HepG2 (cell line): ENCODE measurements around the gene ZNF175. TPM values are rescaled to one million over a fixed set of nuclear protein-coding genes. Genes with fewer than 3 reads are reported as not detected.

Experiments
- ATAC-seq: fragments of 200-7000 bp; cut with Tn5 transposase; 3 replicates; pipeline ENCODE4 v1.9.1; 2020; ENCODE audit warnings: mild to moderate bottlenecking, moderate library complexity
- BruUV-seq: library from RNA; stranded (reverse); fragments of 400-500 nt; replicated peaks from 2 replicates; lab custom pipeline; 2021; lab: Mats Ljungman, UMichigan
- CTCF ChIA-PET: fragments of 300-600 bp; formaldehyde crosslinking; extraction: SDS; loops from one replicate; lab custom pipeline; 2021; ENCODE audit warnings: low total read pairs, inconsistent platforms, low intra/inter-chr PET ratio; lab: Yijun Ruan, JAX
- POLR2A ChIA-PET: fragments of 350-600 bp; sonication (Branson Sonifier 250); formaldehyde crosslinking; loops from one replicate; lab custom pipeline; 2020; ENCODE audit warnings: antibody characterized with exemption, inconsistent platforms; lab: Yijun Ruan, JAX
- DNase-seq: peaks from one replicate; pipeline ENCODE4 v3.0.0-alpha.2; 2015; ENCODE audit warnings: low spot score
- FAIRE-seq: peaks from 3 replicates; lab custom pipeline; 2011; peaks lifted over from hg19 to GRCh38; lab: Jason Lieb, UNC
- H2AFZ ChIP-seq: one replicate; pipeline ENCODE4 v1.6.1; 2011; ENCODE audit warnings: low read length, inconsistent platforms
- H3K27ac ChIP-seq: fragments of 300-600 bp; 3 replicates; pipeline ENCODE4 v1.8.0; 2011; ENCODE audit warnings: mixed run types, mild to moderate bottlenecking, mixed read lengths, low read length, inconsistent platforms; ENCODE audit not compliant: insufficient read depth; ENCODE audit errors: extremely low read length
- H3K27me3 ChIP-seq, 2 experiments: fragments of 200-600 bp in 1 of 2; 2 replicates in 1 of 2; 3 replicates in 1 of 2; pipeline versions ENCODE4 v1.6.0 to v1.8.0; 2011; ENCODE audit warnings: low read length in 2 of 2, mild to moderate bottlenecking in 2 of 2, moderate library complexity in 2 of 2, inconsistent platforms in 1 of 2; ENCODE audit not compliant: insufficient read depth in 2 of 2, control insufficient read depth in 1 of 2
- H3K36me3 ChIP-seq, 2 experiments: fragments of 200-600 bp in 1 of 2; replicated peaks in 1 of 2; 2 replicates in 1 of 2; 3 replicates in 1 of 2; pipeline versions ENCODE4 v1.5.1 to v1.8.0; 2011; ENCODE audit warnings: low read length in 2 of 2, inconsistent platforms in 1 of 2; ENCODE audit not compliant: insufficient read depth in 2 of 2, control insufficient read depth in 1 of 2
- H3K4me1 ChIP-seq: 2 replicates; pipeline ENCODE4 v1.5.1; 2012; ENCODE audit warnings: low read length, inconsistent platforms; ENCODE audit not compliant: insufficient read depth
- H3K4me2 ChIP-seq: 2 replicates; pipeline ENCODE4 v1.6.0; 2011; ENCODE audit warnings: low read depth, low read length, inconsistent platforms
- H3K4me3 ChIP-seq, 3 experiments: fragments of 200-600 bp in 1 of 3; sonication (generic), shearing (Covaris generic) in 1 of 3; replicated peaks in 1 of 3; 2 replicates each; pipeline ENCODE4 v1.5.1; 2011 to 2016; ENCODE audit warnings: low read length in 3 of 3, inconsistent platforms in 2 of 3, low read depth in 2 of 3, mild to moderate bottlenecking in 2 of 3, control low read depth in 1 of 3, mixed read lengths in 1 of 3; ENCODE audit not compliant: insufficient read depth in 1 of 3
- H3K79me2 ChIP-seq: one replicate; pipeline ENCODE4 v1.6.1; 2011; ENCODE audit warnings: low read length, inconsistent platforms; ENCODE audit not compliant: insufficient read depth
- H3K9ac ChIP-seq: 2 replicates; pipeline ENCODE4 v1.6.0; 2011; ENCODE audit warnings: mild to moderate bottlenecking, low read depth, low read length, inconsistent platforms; ENCODE audit not compliant: insufficient read depth
- H3K9me3 ChIP-seq: 2 replicates; pipeline ENCODE4 v1.5.1; 2012; ENCODE audit warnings: mild to moderate bottlenecking, low read length
- H4K20me1 ChIP-seq: 2 replicates; pipeline ENCODE4 v1.6.0; 2011; ENCODE audit warnings: inconsistent platforms, mild to moderate bottlenecking, low read length, moderate library complexity; ENCODE audit not compliant: insufficient read depth
- SOX13 ChIP-seq, 3 experiments: fragments of 450-650 bp in 1 of 3; sonication (generic) in 1 of 3; formaldehyde crosslinking in 1 of 3; IDR thresholded peaks in 2 of 3; conservative IDR thresholded peaks in 1 of 3; 2 replicates each; pipeline versions ENCODE4 v1.5.0 to v1.6.1; 2016 to 2020; ENCODE audit warnings: antibody characterized with exemption in 1 of 3, mild to moderate bottlenecking in 1 of 3, missing compliant biosample characterization in 1 of 3, missing genetic modification reagents in 1 of 3, moderate library complexity in 1 of 3
- ZBTB42 ChIP-seq: sonication (generic); formaldehyde crosslinking; IDR thresholded peaks from 2 replicates; pipeline ENCODE4 v1.5.0; 2020; ENCODE audit warnings: mild to moderate bottlenecking, missing genetic modification reagents
- ZNF251 ChIP-seq: sonication (generic); formaldehyde crosslinking; IDR thresholded peaks from 2 replicates; pipeline ENCODE4 v1.9.0; 2021; ENCODE audit warnings: mild to moderate bottlenecking, missing genetic modification reagents
- ZNF281 ChIP-seq: sonication (generic); formaldehyde crosslinking; IDR thresholded peaks from 2 replicates; pipeline ENCODE4 v1.4.0; 2020; ENCODE audit warnings: missing genetic modification reagents, borderline replicate concordance
- ZSCAN22 ChIP-seq: sonication (generic); formaldehyde crosslinking; IDR thresholded peaks from 2 replicates; pipeline ENCODE4 v1.4.0; 2020; ENCODE audit warnings: mild to moderate bottlenecking, missing genetic modification reagents
- WGBS: methylation state at CpG from one replicate; pipeline ENCODE4 v1.1.6; 2017; ENCODE audit warnings: low lambda C conversion rate; 5-methylcytosine and 5-hydroxymethylcytosine counted together
- in situ Hi-C: cut with HindIII; loops from 2 replicates; pipeline ENCODE4 v1.10.0; 2017; ENCODE audit warnings: low pct_unique_long_range_greater_than_20kb; ENCODE audit not compliant: extremely low pct_ligation_motif_present
- intact Hi-C: fragments of 100-400 bp; cut with micrococcal nuclease; formaldehyde crosslinking; loops from one replicate; pipeline ENCODE4 v1.10.0; 2022; ENCODE audit not compliant: unreplicated experiment
- polyA plus RNA-seq, 8 experiments: library from polyadenylated mRNA; depleted of rRNA in 3 of 8; stranded (reverse) in 7 of 8; unstranded in 1 of 8; fragments of >200 nt; fragmentation: Illumina TruSeq in 4 of 8; extraction: Trizol in 4 of 8; gene quantifications; 2 replicates each; pipeline versions ENCODE4 v1.2.1 to v1.2.3, GENCODE V29; 2011 to 2016; ENCODE audit warnings: low read depth in 4 of 8, missing spikeins in 1 of 8, mixed read lengths in 1 of 8; ENCODE audit not compliant: insufficient read depth in 1 of 8
- total RNA-seq, 5 experiments: library from RNA; depleted of rRNA; stranded (reverse); fragments of >200 nt; fragmentation: Illumina TruSeq; extraction: Trizol; gene quantifications; 2 replicates each; pipeline ENCODE4 v1.2.3, GENCODE V29; 2016; ENCODE audit warnings: low read depth in 1 of 5
- TF ChIP-seq, protein P1 (sequence below): sonication (generic); formaldehyde crosslinking; IDR thresholded peaks from 2 replicates; pipeline ENCODE4 v1.4.0; 2020; ENCODE audit warnings: missing genetic modification reagents, borderline replicate concordance

Gene ZNF175
- total and polyA plus RNA-seq, 2 of the 13 experiments (the other 11 are each of a cell fraction or from before 2014, with no cell fraction given) = 1.2 to 1.5 TPM

- TF ChIP-seq, protein P1, sequence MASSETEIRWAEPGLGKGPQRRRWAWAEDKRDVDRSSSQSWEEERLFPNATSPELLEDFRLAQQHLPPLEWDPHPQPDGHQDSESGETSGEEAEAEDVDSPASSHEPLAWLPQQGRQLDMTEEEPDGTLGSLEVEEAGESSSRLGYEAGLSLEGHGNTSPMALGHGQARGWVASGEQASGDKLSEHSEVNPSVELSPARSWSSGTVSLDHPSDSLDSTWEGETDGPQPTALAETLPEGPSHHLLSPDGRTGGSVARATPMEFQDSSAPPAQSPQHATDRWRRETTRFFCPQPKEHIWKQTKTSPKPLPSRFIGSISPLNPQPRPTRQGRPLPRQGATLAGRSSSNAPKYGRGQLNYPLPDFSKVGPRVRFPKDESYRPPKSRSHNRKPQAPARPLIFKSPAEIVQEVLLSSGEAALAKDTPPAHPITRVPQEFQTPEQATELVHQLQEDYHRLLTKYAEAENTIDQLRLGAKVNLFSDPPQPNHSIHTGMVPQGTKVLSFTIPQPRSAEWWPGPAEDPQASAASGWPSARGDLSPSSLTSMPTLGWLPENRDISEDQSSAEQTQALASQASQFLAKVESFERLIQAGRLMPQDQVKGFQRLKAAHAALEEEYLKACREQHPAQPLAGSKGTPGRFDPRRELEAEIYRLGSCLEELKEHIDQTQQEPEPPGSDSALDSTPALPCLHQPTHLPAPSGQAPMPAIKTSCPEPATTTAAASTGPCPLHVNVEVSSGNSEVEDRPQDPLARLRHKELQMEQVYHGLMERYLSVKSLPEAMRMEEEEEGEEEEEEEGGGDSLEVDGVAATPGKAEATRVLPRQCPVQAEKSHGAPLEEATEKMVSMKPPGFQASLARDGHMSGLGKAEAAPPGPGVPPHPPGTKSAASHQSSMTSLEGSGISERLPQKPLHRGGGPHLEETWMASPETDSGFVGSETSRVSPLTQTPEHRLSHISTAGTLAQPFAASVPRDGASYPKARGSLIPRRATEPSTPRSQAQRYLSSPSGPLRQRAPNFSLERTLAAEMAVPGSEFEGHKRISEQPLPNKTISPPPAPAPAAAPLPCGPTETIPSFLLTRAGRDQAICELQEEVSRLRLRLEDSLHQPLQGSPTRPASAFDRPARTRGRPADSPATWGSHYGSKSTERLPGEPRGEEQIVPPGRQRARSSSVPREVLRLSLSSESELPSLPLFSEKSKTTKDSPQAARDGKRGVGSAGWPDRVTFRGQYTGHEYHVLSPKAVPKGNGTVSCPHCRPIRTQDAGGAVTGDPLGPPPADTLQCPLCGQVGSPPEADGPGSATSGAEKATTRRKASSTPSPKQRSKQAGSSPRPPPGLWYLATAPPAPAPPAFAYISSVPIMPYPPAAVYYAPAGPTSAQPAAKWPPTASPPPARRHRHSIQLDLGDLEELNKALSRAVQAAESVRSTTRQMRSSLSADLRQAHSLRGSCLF (CRISPR knock-in tag) = no peak
- TF ChIP-seq ZSCAN22 (no peak), ZNF251 (CRISPR knock-in tag) (no peak), ZBTB42 (no peak)
- TF ChIP-seq, all 625 proteins: peak for 0
Observed at GRCh38 chr19:51529301-51529700, 41.8 kb upstream of the ZNF175 start (continued).

DNA sequence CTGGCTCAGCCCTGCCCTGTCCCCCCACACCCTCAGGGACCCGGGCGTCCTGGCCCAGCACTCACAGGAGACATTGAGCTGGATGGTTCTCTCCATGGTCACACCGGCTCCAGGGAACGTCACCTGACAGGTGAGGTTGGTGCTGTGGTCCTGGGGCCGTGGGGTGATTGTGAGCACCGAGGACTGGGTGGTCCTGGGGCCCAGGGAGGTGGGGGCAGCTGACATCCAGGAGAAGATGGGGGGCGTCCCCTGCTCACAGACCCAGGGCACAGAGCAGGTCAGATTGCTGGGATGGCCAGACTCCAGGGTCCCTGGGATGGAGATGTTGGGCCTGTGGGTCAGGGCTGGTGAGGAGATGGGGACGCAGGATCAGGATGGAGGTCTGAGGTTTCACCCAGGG lies 40.5 kb upstream of the ZNF175 start:
- intact Hi-C loops (no loop called here), in situ Hi-C loops (no loop called here)
- H3K27ac ChIP-seq = no peak overlapping the region
- H3K36me3 ChIP-seq = no peaks in the 10 kb centered on the region
- H2AFZ ChIP-seq = no peak overlapping the region
- TF ChIP-seq SOX13 (IDR thresholded peaks at IDR 0.05) (no peak), SOX13 (CRISPR knock-in tag; conservative IDR thresholded peaks at IDR 0.05 in 1 of 2, IDR thresholded peaks at IDR 0.05 in 1 of 2) (no peak), ZNF281 (CRISPR knock-in tag) (no peak)
- no peaks in the 10 kb centered on the region for H4K20me1 ChIP-seq
- peaks cover 1 to 5% of the 10 kb centered on the region in 2 experiments; a peak in 2 of 5 replicates for H3K27me3 ChIP-seq
- H3K4me3 ChIP-seq = no peak overlapping the region
- no peak; the same call in 2 of the 3 replicates for ATAC-seq
- no peak for FAIRE-seq
- ChIA-PET CTCF (no interaction called here), POLR2A (no interaction called here)
- no peaks in the 10 kb centered on the region for H3K9me3 ChIP-seq
- no peak overlapping the region for H3K9ac ChIP-seq
- DNase-seq = no peak
- no TSS peak for BruUV-seq
- H3K4me1 ChIP-seq = no peaks in the 10 kb centered on the region
- no peak overlapping the region for H3K4me2 ChIP-seq
- WGBS = 3% methylated on average over 4 of the region's 8 CpGs
- no peaks in the 10 kb centered on the region for H3K79me2 ChIP-seq
